GM03348 (cell line): Measurements from ENCODE around the gene AARSD1.
"Not testable (repeated sequence)": the region's sequence is repeated elsewhere in the genome, so short reads cannot be mapped to it uniquely, and the experiment has no call there.

Experiments used
- DNase-seq: peaks from one replicate; pipeline ENCODE4 v3.0.0; 2012; ENCODE audit warnings: low spot score

AARSD1 gene

GRCh38 chr17:42919522-42920077, 44.7 kb downstream of the AARSD1 start:
- DNase-seq, result not testable (repeated sequence)

GRCh38 chr17:42918902-42919521, 45.2 kb downstream of the AARSD1 start:
- no peak for DNase-seq

- DNase-seq, result no peak
Measured at GRCh38 chr17:42917236-42917603, 47.0 kb downstream of the AARSD1 start.

GRCh38 chr17:42916388-42917235, 47.6 kb downstream of the AARSD1 start:
- DNase-seq, result not testable (repeated sequence)

- DNase-seq, result not testable (repeated sequence)
Measured at GRCh38 chr17:42915288-42915687, 49.0 kb downstream of the AARSD1 start.

GRCh38 chr17:42913981-42914617, 50.2 kb downstream of the AARSD1 start:
- no peak for DNase-seq

- DNase-seq, result no peak
Measured at GRCh38 chr17:42913522-42913921, 50.7 kb downstream of the AARSD1 start.

GRCh38 chr17:42908872-42909700, 55.2 kb downstream of the AARSD1 start:
- DNase-seq, result no peak

- no peak for DNase-seq
Measured at GRCh38 chr17:42906772-42907446, 57.3 kb downstream of the AARSD1 start.

GRCh38 chr17:42904110-42904469, 60.2 kb downstream of the AARSD1 start:
- no peak for DNase-seq

GRCh38 chr17:42901535-42902229, 62.6 kb downstream of the AARSD1 start:
- no peak for DNase-seq
